Left ventricle myocardium superior (tissue), 1 donor: ENCODE data around the gene FOCAD. TPM values are rescaled to one million over a fixed set of nuclear protein-coding genes. Genes with fewer than 3 reads are reported as not detected.

Experiments
- ATAC-seq: fragments of 200-7000 bp; cut with Tn5 transposase; one replicate; pipeline ENCODE4 v1.9.1; 2020; ENCODE audit warnings: mild to moderate bottlenecking, moderate library complexity
- DNase-seq: peaks from one replicate; pipeline ENCODE4 v3.0.0-alpha.2; 2020
- intact Hi-C: fragments of 100-400 bp; cut with micrococcal nuclease; formaldehyde crosslinking; loops from one replicate; pipeline ENCODE4 v1.11.0; 2022
- microRNA-seq: library from miRNA; unstranded; fragments of <30 nt; microRNA quantifications from one replicate; pipeline ENCODE4 v1.2.0, GENCODE V29; 2020; ENCODE audit warnings: borderline number of aligned reads
- total RNA-seq: library from RNA; stranded (reverse); fragmentation: NEBNext Ultra II Directional; extraction: Animal tissue kit (Norgen Biotek cat#: 25700); gene quantifications from one replicate; pipeline ENCODE4 v1.2.1, GENCODE V29; 2021
- donor health status: DM: no; HTN: yes; CAD: no; lungs with severe emphysema.

The FOCAD gene
- total RNA-seq, 1 donor from 2014 or later = 29.0 TPM

DNA sequence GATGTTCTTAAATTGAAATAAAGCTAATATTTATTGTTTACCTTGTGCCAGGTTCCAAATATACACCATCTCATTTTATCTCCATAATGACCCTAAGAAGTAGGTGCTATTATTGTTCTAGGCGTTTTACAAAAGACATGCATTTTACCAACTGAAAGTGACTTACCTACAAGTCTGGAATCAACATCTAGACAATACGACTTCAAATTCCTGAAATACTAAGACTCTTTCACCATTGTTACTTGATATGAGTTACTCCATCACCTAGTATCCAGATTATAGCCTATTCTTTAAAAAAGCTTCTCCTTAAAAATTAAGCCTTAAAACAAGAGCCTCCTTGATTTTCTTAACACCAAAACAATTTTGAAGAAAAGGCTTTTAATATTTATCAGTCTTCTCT is 334.1 kb downstream of the FOCAD start:
- intact Hi-C loops = no loop called here
- DNase-seq (no peak), ATAC-seq (no peak)

- ATAC-seq (no peak), DNase-seq (no peak)
- intact Hi-C loops = no loop called here
Measured at GRCh38 chr9:21023861-21024260, 339.8 kb downstream of the FOCAD start.

DNA sequence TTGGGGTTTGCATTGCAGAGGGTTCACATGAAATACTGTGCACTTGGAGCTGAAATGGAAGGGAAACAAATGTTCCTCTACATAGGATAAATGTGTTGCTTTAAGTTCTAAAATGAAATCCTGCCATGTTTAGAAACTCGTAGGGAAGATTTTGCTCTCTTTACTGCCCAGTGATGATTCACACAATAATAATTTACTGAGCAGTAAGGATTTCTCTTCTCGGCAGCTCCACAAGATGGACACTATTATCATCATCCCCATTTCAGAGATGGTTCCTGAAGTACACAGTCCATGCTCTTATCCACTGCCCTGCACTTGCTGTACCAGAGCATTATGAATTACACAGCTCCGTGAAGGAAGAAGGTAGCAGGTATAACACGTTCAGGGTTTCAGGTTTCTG is 343.2 kb downstream of the FOCAD start:
- intact Hi-C loops = no loop called here
- DNase-seq (no peak), ATAC-seq (no peak)

GRCh38 chr9:21028466-21028865 is 344.4 kb downstream of the FOCAD start:
- ATAC-seq (no peak), DNase-seq (no peak)
- intact Hi-C loops = no loop called here

DNA sequence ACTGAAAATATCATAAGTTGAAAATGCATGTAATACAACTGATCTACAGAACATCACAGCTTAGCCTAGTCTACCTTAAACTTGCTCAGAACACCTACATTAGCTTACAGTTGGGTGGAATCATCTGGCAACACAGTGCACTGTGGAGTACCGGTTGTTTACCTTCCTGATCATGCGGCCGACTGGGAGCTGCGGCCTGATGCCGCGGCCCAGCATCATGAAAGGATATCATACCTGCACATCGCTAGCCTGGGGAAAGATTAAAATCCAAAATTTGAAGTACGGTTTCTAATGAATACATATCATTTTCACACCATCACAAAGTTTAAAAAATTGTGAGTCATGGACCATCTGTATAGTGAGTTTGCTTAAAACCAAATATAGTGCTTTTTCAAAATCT is 345.6 kb downstream of the FOCAD start:
- DNase-seq (no peak), ATAC-seq (no peak)
- intact Hi-C loops = no loop called here

DNA sequence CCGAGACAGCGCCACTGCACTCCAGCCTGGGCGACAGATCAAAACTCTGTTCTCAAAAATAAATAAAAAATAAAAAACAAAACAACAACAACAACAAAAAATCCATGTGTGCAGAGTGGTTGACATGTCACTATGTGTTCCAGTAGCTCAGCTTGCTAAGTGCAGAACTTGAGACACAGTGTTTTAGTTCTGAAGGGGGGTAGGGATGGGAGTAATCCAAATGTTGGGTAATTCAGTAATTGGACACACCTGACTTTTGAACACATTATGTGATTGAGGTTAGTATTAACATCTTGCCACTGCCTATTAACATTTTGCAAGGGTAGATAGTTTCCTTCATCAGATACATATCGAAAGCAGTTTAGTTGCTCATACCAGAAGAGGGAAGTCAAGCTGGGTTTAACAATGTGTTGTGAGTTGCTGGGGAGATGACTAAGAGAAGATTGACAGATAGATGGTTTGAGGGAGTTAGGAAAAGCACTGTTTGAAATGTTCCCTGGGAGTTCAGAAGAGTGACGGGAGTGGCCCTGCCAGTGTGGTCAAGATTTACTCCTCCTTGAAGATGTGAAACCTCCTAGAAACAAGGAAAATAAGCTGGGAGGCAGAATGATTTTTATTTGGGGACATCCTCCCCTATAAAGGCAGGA is 346.5 kb downstream of the FOCAD start:
- ATAC-seq (peak; percentile 54), DNase-seq (no peak)
- intact Hi-C loops = no loop called here

DNA sequence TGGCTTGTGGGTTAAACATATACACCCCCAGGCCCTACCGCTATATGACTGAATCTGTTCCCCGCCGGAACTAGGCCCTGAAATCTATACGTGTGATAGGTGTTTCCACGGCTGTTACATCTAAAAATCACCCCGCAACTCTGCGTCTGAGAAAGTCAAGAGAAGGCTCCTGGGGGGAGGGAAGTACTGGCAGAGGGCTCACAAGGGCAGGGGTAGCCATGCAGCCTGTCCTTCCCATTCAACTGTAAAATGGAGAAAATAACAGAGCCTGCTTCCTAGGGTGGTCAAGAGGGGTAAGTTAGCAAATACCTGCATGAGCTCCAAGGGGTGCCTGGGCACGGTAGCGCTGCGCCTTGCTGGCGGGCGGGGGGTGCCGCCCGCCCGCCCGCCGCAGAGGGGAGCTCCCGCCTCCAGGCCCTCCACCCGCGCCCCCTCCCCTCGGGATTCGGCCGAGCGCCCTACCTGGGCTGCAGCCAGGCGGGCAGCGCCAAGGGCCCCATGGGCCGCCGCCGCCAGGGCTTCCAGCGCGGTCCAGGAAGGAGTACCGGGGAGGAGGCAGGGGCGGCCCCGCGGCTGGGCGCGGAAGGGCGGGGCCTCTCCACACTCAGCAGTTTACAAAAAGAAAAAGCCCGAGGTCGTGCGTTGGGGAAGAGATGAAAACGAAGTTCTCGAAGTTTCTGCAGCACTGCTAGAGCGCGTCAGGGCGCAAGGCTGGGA is 347.2 kb downstream of the FOCAD start, which contains the start of gene HACD4:
Gene HACD4, minus strand, starts transcription at position 550 of the 717 bp plus-strand sequence. Its CDS starts 50 bp downstream, at position 500.
- peak; percentile 72 for DNase-seq
- intact Hi-C loops = no loop called here
- peak; percentile 97 for ATAC-seq

DNA sequence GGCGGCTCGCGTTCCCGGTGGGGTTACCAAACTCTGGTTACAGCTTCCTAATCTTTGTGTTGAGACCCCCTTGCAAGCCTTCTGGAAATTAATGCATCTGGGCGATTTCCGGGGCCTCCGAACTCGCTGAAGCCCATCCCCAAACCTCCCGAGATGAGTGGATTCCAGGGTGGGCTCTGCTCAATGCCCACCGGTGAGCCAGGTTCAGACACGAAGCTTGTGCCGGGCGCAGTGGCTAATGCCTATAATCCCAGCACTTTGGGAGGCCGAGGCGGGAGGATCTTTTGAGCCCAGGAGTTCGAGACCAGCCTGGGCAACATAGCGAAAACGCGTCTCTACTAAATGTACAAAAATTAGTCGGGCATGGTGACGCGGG is 347.7 kb downstream of the FOCAD start:
- intact Hi-C loops = no loop called here
- DNase-seq (peak; percentile 23), ATAC-seq (no peak)

GRCh38 chr9:21037278-21037677 is 353.2 kb downstream of the FOCAD start:
- DNase-seq = no peak
- intact Hi-C loops = no loop called here
- ATAC-seq = no peak

- ATAC-seq = no peak
- DNase-seq = no peak
- intact Hi-C loops = no loop called here
Measured at GRCh38 chr9:21039302-21039701, 355.2 kb downstream of the FOCAD start.

DNA sequence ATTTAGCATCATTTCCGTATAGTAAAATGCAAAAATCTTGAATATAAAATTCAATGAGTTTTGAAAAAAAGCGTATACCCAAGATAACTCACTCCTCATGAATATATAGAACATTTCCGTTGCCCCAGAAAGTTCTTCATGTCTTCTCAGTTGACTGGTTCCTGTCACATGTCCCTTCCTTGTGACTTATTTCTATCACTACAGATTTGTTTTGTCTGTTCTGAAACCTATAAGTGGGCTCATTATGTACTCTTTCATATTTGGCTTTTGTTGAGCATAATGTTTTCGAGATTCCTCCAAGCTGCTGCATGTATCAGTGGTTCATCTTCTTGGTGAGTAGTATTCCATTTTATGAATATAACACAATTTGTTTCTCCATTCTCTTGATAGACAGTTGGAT is 358.4 kb downstream of the FOCAD start:
- no peak for ATAC-seq
- no peak for DNase-seq
- intact Hi-C loops = no loop called here

GRCh38 chr9:21043841-21044240 is 359.8 kb downstream of the FOCAD start:
- intact Hi-C loops = no loop called here
- no peak for ATAC-seq
- no peak for DNase-seq

Small RNAs within 50 kb of the gene (microRNA-seq; reads per million reads assigned to microRNA genes)
- gene MIR491 = 124 reads per million, percentile 41 among the genes with 10 or more reads in this experiment

Other genes starting within 250 kb of the FOCAD start
- gene MLLT3, start 61.8 kb upstream of the FOCAD start, total RNA-seq = 15.4 TPM